Stimulated activated CD4-positive, alpha-beta T cell treated with anti-CD3 and anti-CD28 coated beads, Interleukin-2, amount 100 ng/mL, for 48 hours (primary cell): Measurements from ENCODE around the gene MAGI1.
"Not testable (repeated sequence)": the region's sequence is repeated elsewhere in the genome, so short reads cannot be mapped to it uniquely, and the experiment has no call there.

ENCODE experiments used
- DNase-seq, 2 donors: peaks; one replicate each; pipeline ENCODE4 v3.0.0-alpha.2; 2020

Gene MAGI1

DNA sequence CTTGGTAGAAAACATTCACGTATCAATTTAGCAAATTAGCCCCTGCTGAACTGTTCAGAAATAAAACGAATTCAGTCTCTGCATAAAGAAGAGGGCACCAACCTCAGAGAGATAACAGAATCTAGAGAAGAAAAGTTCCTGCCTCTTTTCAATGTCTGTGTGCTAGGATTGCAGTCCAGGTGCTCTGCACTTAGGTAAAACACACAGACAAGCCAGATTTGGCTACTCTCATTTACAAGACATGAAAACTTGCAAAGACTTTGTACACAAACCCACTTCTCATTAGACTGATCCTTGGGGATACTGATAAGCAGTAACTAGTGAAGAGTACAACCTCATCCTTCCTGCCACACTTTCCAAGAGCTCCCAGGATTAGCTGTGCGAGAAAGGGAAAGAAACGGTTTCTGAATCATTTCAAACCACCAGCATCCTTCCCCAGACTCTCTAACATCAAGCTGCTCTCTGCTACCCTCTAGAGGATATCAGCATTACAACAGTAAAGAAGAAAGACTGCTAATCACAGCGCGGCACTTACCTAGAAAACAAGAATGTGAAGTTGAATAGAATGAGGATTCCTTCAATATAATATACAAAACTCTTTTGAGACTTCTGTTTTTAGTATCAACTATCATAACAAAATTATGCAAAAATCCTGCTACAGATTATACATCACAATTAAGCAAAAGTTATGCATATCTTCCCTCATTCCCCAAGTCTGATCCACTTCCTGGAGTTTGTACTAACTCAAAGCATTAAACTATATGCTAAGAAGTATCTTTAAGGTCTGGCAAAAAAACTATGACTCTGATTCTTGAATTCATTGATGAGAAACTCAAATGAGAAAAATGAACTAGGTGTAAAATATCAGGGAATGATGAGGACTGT is 306.4 kb downstream of the MAGI1 start:
- no peak for DNase-seq

DNA sequence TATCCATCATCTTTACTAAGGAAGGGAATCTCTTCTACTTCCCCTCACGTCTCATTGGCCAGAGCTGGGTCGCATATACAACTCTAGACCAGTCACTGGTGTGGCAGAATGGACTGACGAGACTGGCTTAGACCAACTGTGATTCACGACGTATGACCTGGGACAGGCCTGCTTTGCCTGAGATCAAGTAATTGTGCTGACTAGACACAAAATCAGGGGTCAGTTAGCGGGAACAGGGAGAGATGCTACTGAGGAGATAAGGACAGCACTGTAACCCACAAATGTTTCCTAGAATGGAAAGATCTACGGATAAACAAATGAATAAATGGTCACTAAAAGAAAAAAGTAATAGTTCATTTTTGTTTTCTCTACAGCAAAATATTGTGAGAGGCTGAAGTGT is 308.3 kb downstream of the MAGI1 start:
- DNase-seq: no peak

DNA sequence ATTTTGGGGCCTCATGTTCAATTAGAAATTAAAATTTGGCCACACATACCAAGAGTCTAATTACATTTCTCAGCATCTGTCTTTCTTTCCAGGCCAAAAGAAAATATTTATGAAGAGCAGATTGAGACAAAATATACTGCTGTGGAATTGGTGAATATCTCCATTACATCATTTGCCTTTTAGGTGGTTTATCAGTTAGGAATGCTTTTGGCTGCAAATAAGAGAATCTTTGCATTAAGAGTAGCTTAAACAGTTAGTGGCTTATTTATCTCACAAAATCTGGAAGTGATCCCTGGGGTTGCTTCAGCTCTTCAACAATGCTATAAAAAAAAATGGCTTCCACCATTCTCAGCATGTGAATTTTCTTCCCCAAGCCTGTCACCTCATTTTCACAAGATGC is 308.7 kb downstream of the MAGI1 start:
- DNase-seq: no peak

DNA sequence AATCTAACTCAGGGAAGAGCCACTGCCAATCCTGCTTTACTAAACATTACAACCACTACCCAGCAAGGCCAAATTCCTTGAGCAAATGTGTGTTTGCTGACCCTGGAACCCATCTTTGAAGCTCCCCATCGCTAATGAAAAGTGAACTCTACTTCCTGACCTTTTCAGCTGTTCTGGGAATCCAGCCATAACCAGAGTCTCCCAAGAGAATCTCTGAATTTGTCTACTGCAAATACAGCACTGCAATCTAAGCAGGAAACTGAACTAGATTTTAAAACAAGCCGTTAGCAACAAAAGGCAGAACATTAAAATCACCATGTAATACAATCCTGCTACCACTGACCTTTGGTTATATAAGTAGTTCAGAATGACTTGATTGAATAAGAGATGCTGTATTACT is 309.2 kb downstream of the MAGI1 start:
- no peak for DNase-seq

DNA sequence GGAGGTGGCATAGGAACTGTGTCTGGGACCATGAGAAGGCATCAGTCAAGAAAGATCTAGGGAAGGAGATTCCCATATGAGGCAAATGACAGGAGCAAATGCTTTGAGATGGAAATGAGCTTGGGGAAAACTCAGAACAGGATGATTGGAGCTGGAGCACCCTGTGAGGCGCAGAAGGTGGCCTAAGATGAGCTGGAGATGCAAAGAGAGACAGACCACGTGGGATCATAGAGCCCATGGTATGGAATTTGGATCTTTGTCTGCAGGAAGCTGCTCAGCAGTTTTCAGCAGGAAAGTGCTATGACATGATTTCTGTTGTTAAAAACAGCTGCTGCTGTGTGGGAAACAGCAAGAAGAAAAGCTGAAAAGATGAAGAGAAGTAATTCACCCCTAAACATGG is 310.6 kb downstream of the MAGI1 start:
- DNase-seq: no peak

DNA sequence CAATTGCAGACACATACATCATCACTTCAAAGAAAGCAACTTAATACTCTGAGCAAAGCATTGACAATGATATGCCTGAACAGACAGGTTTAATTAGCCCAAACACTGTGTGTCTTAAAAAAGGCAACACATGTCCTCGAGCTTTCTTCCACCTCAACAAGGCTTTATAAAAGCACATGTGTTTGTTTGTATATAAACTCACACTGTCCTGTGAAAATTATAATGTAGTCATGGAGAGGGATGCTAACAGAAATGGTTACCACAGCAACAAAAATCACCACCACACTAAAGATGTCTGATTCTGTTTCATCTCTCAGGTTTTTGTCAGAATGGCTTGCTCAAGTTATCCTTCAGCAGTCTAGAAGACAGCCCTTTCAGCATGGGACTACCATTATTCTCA is 314.7 kb downstream of the MAGI1 start:
- no peak for DNase-seq

DNA sequence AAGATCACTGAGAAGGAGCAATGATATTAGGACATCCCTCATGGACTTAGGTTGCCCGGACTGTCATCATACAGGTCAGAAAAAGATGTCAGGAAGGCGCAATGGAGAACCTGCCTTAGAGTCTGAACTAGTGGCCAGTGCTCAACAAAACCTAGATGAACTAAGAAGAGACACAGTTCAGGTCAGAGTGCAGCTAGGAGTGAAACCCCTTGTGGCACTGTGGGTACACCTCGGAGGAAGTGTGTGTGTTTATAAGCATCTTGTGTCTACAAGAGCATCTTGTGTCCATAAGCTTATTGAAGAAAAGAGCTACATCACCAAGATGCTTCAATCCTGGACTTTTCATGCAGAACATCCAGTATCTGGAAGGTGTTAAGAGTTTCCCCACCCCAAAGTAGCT is 315.7 kb downstream of the MAGI1 start:
- DNase-seq: no peak

DNA sequence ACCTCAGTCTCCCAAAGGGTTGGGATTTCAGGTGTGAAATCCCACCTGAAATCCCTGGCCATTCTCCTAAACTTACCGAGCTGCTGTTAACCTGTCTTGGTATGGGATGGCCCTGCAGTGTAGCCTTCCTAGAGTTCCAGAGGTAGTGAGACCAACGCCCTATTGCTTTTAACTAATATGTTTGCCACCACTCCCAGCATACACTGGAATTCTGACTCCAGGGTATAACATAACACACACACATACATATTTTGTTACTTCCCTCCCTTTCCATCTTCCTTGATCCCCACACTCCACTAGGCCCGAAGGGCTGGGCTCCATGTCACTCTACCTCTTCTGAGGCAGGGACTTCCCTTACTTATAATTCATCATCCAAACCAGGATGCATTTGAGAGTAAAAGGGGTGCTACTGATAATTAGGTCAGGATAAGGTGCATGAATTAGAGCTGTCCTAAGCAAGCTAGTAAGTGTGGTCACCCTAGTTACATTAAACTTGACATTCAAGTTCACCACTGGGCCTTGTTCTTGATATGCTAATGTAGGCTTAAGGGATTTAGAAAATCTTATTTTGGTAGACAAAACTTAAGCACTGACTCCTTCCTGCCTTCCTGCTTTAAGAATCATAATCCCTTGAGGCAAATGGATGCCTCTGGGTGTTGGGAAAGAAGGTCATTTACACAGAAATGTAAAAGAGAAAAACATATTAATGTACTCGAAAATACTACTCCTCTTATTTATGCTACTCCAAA is 317.6 kb downstream of the MAGI1 start:
- DNase-seq: no peak

DNA sequence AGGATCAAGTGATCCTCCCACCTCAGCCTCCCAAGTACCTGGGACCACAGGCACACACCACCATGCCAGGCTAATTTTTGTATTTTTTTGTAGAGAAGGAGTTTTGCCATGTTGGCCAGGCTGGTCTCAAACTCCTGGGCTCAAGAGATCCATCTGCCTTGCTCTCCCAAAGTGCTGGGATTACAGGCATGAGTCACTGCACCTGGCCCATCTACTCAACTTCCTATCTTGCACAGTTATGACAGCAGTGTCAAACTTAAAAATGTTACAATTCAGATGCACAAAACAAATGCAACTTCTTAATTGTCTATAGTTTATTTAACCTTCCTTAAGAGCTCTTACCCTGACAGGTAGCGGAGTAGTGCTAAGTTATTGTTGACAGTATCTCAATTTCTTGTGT is 319.1 kb downstream of the MAGI1 start:
- not testable (repeated sequence) for DNase-seq

DNA sequence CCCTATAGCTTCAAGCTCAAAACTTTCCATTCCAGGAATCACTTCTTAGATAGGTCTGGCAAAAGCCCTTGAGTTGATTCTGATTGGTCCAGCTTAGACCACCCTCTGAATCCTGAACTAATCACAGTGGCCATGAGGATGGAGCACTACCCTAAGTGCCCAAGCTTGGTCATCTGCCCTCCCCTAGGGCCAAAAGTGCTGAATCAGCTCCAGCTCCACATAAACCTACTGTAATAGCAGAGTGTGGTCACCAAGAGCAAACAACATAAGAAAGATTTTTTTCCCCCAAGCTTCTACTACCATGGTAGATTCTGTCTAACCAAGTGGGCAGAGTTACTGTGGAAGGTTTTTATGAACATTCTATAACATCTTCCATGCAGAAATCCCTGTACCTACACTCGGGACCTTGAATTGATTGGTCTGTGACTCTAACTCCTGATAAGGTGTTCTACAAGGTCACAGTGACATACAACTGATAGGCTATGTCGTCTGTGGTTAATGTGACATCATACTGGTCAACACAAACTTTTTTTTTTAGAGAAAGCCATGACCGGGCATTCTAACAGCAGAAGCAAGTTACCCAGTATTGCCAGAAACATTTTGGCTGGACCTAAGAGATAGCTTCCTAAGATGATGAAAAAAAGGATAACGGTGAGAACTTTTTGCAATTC is 320.9 kb downstream of the MAGI1 start:
- no peak for DNase-seq

DNA sequence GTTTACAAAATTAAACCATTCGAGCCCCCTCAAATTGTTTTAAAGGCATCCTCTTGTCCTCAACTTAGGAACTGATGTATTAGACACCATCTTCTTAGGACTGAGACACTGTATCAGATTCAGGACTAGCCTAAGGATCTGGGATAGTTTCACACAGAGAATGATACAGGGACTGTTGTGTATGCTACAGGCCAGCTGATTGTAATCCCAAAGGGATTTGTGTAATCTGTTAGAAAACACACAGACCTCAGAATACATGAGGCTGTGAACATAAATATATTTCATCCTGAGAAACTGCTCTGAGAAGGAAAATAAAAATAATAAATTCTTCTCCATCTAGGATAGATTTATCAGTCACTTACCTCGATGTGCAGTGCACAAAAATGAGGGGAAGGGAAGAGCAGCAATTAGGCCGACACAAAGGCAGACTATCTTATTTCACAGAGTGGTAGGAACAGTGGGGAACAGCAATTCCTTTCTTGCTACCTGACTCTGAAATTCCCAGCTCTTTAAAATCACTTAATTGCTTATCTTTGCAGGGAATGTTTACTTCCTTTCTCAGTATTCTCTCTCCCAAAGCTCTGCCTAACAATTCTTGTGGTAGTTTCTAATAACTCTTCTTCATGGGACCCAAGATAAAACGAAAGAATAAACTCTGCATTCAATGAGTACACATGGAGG is 322.5 kb downstream of the MAGI1 start:
- DNase-seq: no peak

DNA sequence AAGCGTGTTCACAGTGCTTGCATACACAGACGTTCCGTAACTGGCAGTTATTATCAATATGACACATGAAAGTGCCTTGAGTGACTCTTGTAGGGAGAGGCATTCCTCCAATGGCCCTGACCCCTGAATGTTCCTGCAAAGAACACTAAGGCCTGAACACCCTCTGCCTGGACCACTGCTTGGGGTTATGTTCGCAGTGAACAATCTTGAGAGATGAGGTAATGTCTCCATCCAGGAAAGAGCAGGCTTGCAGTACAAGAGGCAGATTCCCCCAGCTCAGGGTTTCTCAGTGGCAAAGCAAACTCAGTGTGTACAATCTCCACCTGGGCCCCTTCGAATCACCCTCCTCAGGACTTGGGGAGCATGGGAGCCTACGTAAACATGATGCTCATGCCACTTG is 324.6 kb downstream of the MAGI1 start:
- DNase-seq: no peak

DNA sequence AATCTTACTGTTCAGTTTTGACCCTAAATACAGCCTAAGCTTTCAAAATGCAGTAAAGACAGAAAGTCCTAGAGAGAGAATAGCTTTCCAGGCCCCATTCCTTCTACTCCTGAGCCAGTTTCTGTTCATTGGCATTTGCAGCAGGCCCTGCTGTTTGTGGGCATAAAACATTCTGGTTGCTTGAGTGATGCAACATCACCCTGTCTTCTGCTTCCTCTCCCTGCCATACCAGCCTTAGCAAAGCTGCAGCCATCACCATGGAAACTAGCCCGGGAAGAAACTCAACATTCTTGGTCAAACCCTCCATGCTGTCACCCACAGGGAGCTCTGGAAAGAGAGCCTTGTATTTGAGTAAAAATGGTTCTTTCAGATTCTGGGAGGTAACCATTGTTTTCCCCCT is 325.7 kb downstream of the MAGI1 start:
- DNase-seq: no peak

DNA sequence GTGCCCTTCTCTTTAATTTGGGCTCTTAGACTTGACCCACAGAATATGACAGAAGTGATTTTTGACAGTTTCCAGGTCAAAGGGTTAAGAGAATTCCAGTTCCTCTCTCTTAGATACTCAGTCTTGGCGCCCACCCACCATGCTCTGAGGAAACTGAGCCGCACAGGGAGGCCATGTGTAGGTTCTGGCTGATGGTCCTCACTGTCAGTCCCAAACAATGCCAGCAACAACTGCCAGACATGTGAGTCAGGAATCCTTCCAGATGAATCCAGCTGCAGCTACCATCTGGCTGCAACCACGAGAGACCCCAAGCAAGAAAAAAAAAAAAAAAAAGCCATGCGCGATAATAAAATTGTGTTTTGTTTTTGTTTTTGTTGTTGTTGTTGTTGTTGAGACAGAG is 326.6 kb downstream of the MAGI1 start:
- DNase-seq: no peak

DNA sequence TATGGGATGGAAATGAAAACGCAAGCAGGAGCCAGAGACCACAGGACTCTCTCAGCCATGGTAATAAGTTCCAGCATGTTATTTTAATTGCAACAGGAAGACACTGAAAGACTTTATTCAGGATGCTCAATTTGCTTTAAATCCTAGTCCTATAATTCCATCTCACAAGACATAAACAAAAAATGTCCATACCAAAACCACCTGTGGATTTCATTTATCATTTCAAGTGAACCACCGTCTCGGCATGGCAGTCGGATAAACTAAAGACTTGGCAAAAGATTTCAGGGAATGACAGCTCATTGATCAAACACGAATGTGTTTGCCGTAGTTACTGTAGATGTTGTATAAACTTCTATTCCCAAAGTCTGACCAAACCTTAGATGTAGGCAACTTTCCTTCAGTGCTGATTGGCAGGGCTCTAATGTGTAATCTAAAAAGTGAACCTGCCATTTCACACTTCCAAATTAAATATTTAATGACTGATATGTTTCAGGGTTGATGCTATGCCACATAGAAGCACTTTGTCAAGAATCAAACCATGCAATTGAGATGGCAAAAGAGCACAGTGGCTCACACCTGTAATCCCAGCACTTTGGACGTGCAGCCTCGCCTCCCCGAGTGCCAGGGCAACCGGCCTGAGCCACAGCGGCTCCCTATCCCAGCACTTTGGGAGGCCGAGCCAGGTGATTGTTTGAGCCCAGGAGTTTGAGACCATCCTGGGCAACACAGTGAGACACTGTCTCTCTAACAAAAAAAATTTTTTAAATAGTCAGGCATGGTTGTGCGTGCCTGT is 331.7 kb downstream of the MAGI1 start:
- no peak for DNase-seq

DNA sequence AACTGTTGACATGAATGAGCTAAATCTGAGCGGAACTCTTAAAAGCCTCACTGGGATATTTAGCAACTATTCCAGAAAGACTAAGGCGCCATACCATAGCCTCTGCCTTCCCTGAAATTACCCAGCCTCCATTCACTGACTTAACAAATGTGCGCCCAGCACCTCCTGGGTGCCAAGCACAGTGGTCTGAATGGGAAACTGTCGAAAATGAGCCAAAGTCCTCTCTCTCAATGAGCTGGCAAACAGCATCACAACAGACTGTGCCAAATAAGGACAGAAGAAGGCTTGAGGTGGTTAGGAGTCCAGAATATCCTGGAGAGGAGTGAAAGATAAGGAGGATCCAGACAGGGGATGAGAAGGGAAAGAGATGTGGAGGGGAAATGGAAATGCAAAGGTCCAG is 332.4 kb downstream of the MAGI1 start:
- no peak for DNase-seq

DNA sequence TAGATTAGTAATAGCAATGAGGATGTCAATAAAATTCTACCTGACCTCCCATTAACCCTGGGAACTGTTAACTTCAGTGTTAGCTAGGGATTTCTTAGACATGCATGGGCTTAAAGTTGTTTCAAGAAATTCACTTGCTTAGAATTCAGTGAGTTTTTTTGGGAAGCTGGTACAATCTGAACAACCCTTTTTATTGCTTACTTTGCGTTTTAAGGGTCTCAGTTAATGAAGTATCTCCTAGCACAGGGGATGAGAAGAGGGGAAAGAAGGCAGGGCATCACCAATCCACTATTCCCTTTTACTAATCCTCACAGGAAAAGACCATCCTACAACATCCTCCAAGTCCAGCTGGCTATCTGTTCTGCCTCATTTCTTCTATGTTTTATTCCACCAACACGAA is 334.9 kb downstream of the MAGI1 start:
- no peak for DNase-seq

DNA sequence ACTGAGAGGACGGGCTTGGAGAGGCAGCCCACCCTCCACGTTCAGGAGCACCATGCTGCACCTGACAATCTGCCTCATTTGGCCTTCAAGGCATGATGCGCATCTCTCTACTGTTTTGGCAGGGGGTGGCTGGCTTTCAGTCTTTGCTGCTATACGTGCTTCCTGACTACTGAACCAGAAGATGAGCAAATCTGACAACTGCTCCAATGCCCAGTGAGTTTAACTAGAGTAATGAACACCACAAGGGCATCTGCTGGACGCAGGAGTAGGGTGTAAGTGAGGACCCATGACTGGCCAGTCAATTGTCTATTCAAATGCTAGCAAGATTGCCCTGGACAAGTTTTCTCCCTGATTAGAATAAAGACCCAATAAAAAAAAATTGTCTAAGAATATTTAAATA is 335.7 kb downstream of the MAGI1 start:
- no peak for DNase-seq

DNA sequence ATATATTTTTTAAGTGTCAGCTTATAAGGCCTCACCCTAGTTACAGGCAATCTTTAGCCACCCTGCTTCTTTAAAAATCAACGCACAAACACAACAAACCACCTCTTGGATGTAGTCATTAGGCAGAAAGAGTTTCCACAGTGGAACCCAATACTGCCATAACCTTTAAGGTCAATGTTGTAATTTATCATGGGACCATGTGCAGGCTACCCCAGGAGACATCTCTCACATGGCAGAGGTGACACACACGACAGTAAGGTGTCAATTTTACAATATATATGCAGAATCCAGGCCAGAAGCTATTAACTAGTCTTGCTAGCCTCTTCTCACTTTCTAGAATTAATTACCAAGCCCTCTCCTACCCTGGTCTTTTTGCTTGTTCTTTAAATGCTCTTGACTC is 336.5 kb downstream of the MAGI1 start:
- no peak for DNase-seq

DNA sequence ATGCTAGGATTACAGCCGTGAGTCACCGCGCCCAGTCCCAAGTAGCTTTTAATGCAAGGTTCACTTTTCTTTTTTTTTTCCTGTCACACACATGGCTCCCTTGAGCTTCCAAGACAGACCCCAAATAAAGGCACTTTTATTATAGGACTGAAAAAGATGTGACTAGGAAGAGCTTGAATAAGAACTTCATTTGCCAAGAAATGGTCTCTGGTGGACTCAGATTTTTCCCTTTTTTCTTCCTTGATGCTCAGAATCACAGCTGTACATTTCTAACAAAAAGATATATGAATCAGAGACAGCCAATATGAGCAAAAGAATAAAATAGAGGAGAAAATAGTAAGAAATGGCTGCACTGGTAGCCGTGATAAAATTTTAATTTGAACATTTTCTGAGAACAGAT is 337.2 kb downstream of the MAGI1 start:
- DNase-seq: no peak

DNA sequence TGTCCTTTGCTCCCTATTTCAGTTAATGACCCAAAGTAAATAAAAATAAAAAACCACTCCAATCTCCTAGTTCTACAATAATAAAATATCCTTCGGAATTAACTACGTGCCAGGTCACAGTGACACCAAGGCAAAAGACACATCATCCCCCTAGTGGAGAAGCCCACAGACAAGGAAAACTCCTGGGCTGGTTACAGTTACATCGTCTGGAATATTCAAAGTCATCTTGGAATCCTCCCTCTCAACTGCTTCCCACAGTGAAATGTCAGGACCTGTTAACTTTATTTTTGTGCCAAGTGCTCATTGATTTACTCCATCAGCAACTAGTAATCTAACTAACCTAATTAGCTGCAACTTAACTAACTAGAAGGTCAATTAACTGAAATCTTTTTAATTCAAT is 349.3 kb downstream of the MAGI1 start:
- DNase-seq: no peak

DNA sequence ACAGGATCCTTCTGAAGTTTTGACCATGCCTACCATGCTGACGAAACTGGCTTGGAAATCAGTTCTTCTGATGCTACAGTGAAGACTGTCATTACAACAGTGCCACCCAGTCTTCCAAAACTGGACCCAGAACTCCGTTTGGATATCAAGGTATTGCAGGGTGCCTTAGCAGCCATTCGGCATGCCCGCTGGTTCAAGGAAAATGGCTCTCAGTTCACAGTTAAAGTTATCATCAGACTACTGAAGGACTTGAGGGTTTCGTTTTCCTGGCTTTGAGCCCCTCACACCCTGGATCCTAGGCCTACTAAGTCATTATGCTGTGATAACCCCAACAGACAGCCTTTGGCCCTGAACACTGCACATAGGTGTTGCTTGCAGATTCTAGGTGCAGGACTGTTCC is 351.0 kb downstream of the MAGI1 start:
- no peak for DNase-seq
